Breast epithelium (tissue), 4 donors: ENCODE measurements around the gene PDLIM4. TPM values are rescaled to one million over a fixed set of nuclear protein-coding genes. Genes with fewer than 3 reads are reported as not detected.

Experiments used
- DNase-seq, 2 donors: peaks; one replicate each; pipeline ENCODE4 v3.0.0-alpha.2; 2019; ENCODE audit warnings: low spot score in 2 of 2
- H3K27ac ChIP-seq, 2 donors: fragments of 200-600 bp; sonication (generic) in 1 of 2; one replicate each; pipeline ENCODE4 v1.5.1; 2016 to 2019; ENCODE audit warnings: mild to moderate bottlenecking in 1 of 2
- H3K27me3 ChIP-seq, 2 donors: fragments of 200-600 bp; sonication (generic) in 1 of 2; one replicate each; pipeline versions ENCODE4 v1.5.1 to v1.6.0; 2017 to 2019; ENCODE audit warnings: control low read depth in 1 of 2, mild to moderate bottlenecking in 1 of 2
- H3K36me3 ChIP-seq: fragments of 200-600 bp; one replicate; pipeline ENCODE4 v1.5.1; 2019
- H3K4me1 ChIP-seq, 2 donors: fragments of 200-600 bp; sonication (generic); one replicate each; pipeline ENCODE4 v1.5.1; 2016 to 2019; ENCODE audit warnings: control low read depth in 1 of 2
- H3K4me3 ChIP-seq, 3 donors: fragments of 200-600 bp; sonication (generic); 1 replicate in 2 of 3; 2 replicates in 1 of 3; pipeline ENCODE4 v1.5.1; 2016 to 2019; ENCODE audit warnings: mild to moderate bottlenecking in 3 of 3, moderate library complexity in 2 of 3
- H3K9me3 ChIP-seq, 2 donors: fragments of 200-600 bp; sonication (generic) in 1 of 2; one replicate each; pipeline ENCODE4 v1.5.1; 2016 to 2019; ENCODE audit warnings: control low read depth in 1 of 2
- POLR2A ChIP-seq: fragments of 450-650 bp; IDR thresholded peaks from one replicate; pipeline ENCODE4 v1.6.1; 2016; ENCODE audit warnings: antibody characterized with exemption, mild to moderate bottlenecking, moderate library complexity
- POLR2AphosphoS5 ChIP-seq, 3 donors: sonication (generic); formaldehyde crosslinking; IDR thresholded peaks; one replicate each; pipeline ENCODE4 v1.6.1; 2017; ENCODE audit warnings: antibody characterized with exemption in 3 of 3
- intact Hi-C: fragments of 100-400 bp; cut with DNase I; formaldehyde crosslinking; loops from one replicate; pipeline ENCODE4 v1.15.1; 2023; ENCODE audit warnings: low total_unique reads
- total RNA-seq, 3 donors: library from RNA; depleted of rRNA; stranded (reverse); fragments of >200 nt; gene quantifications; one replicate each; pipeline ENCODE4 v1.1.0, GENCODE V29; 2016
- TF ChIP-seq, protein P1 (sequence below), 3 donors: fragments of 450-650 bp; IDR thresholded peaks; one replicate each; pipeline ENCODE4 v1.5.1; 2016 to 2017; ENCODE audit warnings: antibody characterized with exemption in 3 of 3, mild to moderate bottlenecking in 3 of 3, moderate library complexity in 3 of 3

The PDLIM4 gene
- total RNA-seq, 3 donors from 2014 or later = 9.0 to 102 (median 71.4) TPM

DNA sequence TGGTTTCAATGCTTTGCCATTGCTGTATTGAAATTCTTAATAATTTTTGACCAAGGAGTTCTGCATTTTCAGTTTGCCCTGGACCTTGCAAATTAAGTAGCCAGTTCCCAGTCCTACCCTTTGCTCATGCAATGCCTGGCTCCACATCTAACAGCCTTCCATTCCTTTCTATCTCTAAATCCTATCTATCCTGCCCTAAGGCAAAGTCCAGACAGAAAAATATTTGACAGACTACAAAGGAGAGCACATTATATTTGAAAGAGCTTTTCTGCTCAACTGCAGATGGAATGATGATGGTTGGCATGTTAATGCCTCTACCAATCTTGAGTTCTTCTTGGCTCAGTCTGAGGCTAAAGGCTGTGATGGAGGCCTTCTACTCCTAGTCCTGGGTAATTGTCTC, 52.2 kb downstream of the PDLIM4 start:
- intact Hi-C loops = no loop called here
- TF ChIP-seq, protein P1, sequence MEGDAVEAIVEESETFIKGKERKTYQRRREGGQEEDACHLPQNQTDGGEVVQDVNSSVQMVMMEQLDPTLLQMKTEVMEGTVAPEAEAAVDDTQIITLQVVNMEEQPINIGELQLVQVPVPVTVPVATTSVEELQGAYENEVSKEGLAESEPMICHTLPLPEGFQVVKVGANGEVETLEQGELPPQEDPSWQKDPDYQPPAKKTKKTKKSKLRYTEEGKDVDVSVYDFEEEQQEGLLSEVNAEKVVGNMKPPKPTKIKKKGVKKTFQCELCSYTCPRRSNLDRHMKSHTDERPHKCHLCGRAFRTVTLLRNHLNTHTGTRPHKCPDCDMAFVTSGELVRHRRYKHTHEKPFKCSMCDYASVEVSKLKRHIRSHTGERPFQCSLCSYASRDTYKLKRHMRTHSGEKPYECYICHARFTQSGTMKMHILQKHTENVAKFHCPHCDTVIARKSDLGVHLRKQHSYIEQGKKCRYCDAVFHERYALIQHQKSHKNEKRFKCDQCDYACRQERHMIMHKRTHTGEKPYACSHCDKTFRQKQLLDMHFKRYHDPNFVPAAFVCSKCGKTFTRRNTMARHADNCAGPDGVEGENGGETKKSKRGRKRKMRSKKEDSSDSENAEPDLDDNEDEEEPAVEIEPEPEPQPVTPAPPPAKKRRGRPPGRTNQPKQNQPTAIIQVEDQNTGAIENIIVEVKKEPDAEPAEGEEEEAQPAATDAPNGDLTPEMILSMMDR (IDR thresholded peaks at IDR 0.05) = no peak
- no peak for TF ChIP-seq POLR2A
- no peak for TF ChIP-seq POLR2AphosphoS5 (IDR thresholded peaks at IDR 0.05)

DNA sequence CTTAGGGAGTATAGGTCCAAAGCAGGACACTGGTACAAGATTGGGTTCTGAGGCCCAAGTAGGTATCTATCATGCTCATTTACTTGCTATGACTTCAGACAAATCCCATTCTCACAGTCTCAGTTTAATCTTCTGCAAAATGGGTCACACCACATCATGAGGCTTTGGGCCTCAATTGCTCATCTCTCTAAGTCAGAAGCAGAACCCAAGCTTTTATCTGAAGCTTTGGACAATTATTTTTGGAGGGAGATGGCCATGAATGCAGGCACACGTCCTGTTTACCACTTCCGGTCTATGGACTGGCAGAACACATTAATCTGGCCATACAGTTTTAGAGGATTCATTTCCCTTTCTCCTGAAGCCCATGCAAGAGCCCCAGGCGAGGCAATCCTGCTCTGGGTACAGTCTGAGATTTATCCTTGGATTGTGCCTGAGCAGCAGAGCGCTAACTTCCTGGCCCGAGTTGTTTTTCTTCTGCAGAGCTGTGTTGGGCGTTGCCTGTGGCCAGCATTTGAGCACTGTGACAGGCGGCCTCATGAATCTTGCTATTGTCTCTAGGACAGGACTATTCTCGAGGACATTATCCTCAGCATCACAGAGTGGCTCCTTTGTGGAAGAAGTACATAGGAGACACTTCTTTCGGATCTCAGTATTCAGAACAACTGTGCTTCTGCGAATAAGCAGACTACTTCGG, 52.8 kb downstream of the PDLIM4 start:
- H3K4me1 ChIP-seq = peaks cover 0 to 8% of the 10 kb centered on the region in 2 donors
- peak overlapping the region; percentile 36 to 40 for H3K27ac ChIP-seq
- no peak overlapping the region for H3K4me3 ChIP-seq
- no peaks in the 10 kb centered on the region for H3K27me3 ChIP-seq
- no peak for TF ChIP-seq POLR2A
- TF ChIP-seq, protein P1 (IDR thresholded peaks at IDR 0.05) = no peak
- TF ChIP-seq POLR2AphosphoS5 (IDR thresholded peaks at IDR 0.05) = no peak
- DNase-seq = no peak
- no peaks in the 10 kb centered on the region for H3K36me3 ChIP-seq
- H3K9me3 ChIP-seq = no peaks in the 10 kb centered on the region
- intact Hi-C loops = no loop called here

More for the DNA sequence above, 52.2 kb downstream of the PDLIM4 start:
- Histone ChIP-seq H3K9me3 (no peaks in the 10 kb centered on the region), H3K27me3 (no peaks in the 10 kb centered on the region), H3K27ac (peak overlapping the region in 1 of 2 donors; percentile 40), H3K4me3 (no peak overlapping the region), H3K4me1 (peaks cover 0 to 8% of the 10 kb centered on the region in 2 donors), H3K36me3 (no peaks in the 10 kb centered on the region)
- DNase-seq = no peak

GRCh38 chr5:132313366-132313765, 55.9 kb downstream of the PDLIM4 start:
- peak overlapping the region in 1 of 2 donors; percentile 6 for H3K27ac ChIP-seq
- H3K9me3 ChIP-seq = no peaks in the 10 kb centered on the region
- peaks cover 0 to 8% of the 10 kb centered on the region in 2 donors for H3K4me1 ChIP-seq
- no peaks in the 10 kb centered on the region for H3K36me3 ChIP-seq
- intact Hi-C loops = no loop called here
- H3K4me3 ChIP-seq = no peak overlapping the region
- TF ChIP-seq POLR2A (no peak), POLR2AphosphoS5 (IDR thresholded peaks at IDR 0.05) (no peak)
- TF ChIP-seq, protein P1 (IDR thresholded peaks at IDR 0.05) = no peak
- no peaks in the 10 kb centered on the region for H3K27me3 ChIP-seq
- DNase-seq = no peak

GRCh38 chr5:132313961-132314432, 56.5 kb downstream of the PDLIM4 start:
- intact Hi-C loops = no loop called here
- H3K4me3 ChIP-seq = no peak overlapping the region
- peak overlapping the region; percentile 6 to 52 for H3K27ac ChIP-seq
- no peak for DNase-seq
- H3K27me3 ChIP-seq = no peaks in the 10 kb centered on the region
- H3K4me1 ChIP-seq = peaks cover 0 to 8% of the 10 kb centered on the region in 2 donors
- H3K36me3 ChIP-seq = no peaks in the 10 kb centered on the region
- H3K9me3 ChIP-seq = no peaks in the 10 kb centered on the region
- TF ChIP-seq POLR2A (no peak), POLR2AphosphoS5 (IDR thresholded peaks at IDR 0.05) (no peak)
- TF ChIP-seq, protein P1 (IDR thresholded peaks at IDR 0.05) = no peak

DNA sequence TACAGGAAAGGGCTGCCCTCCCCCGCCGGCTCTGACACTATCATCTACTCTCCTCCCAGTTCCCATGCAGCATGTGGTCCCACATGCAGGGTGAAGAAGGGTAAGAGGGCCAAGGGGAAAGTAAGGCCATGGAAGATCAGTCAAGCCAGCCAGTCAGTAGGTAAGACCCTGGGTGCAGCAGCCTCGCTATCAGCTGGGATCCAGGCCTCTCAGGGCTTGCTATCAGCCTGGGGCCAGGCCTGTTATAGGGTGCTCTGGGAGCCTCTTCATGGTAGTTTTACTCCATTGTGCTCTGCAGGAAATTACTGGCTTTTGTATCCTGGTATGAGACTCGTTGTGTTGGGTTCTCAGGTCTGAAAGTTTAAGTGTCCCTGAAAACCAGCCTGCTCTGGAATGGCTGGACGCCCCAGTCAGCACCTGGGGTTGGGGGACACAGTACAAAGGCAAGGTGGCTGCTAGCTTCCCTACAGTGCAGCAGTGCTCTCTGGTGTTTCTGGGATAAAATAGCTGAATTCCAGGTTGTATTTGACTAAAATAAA, 58.1 kb downstream of the PDLIM4 start:
- Histone ChIP-seq H3K27me3 (no peaks in the 10 kb centered on the region), H3K9me3 (no peaks in the 10 kb centered on the region), H3K4me3 (no peak overlapping the region), H3K4me1 (no peaks in the 10 kb centered on the region), H3K36me3 (no peaks in the 10 kb centered on the region), H3K27ac (no peak overlapping the region)
- TF ChIP-seq, protein P1 (IDR thresholded peaks at IDR 0.05) = no peak
- no peak for TF ChIP-seq POLR2AphosphoS5 (IDR thresholded peaks at IDR 0.05)
- no peak for TF ChIP-seq POLR2A
- intact Hi-C loops = loop anchor here (1.0 kb wide), 1 partner anchor 21 kb away; the partner anchor contains the start of gene SLC22A4
- DNase-seq = no peak
